ENCODE results near the gene ZFHX3.

DNA sequence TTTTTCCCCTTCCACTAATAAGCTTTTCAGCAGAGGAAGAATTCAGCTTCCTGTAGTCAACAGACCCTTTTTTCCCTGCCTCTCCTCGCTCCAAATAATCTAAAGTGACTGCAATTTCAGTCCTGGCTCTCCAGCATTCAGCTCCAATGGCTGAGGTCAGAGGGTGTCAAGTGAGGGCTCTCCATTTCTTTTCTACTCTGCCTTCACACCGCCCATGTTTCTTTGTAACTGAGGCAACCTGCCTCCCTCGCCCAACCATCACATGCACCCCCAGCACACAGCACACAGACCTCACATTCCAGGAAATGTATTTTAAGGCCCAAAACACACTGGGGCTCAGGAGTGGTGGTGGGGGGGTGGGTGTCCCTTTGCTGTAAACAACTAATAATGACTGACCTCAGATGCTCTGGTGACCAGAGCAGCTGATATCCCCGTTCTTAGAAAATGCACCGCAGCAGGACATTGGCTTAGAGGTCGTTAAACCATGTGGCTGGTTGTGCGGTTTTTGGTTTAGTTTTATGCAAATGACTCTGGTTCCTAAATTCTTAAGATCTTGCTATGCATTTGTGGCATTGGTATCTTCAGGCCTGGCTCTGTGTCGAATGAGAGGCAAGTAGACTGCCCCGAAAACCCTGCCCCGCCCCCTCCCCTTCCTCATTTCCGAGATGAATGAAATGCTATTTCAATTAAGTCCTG is 203.6 kb downstream of the ZFHX3 start:
- TF ChIP-seq PAX8 (IDR thresholded peaks at IDR 0.05) (no peak), RCOR1 (conservative IDR thresholded peaks at IDR 0.05; ENCODE audit: low read depth, low read length) (no peak), EZH2 (IDR thresholded peaks at IDR 0.05; ENCODE audit: borderline replicate concordance, control insufficient read depth, low read depth, low read length) (no peak), JUND (IDR thresholded peaks at IDR 0.05; ENCODE audit: low read depth, low read length) (no peak), ESRRA (IDR thresholded peaks at IDR 0.05; ENCODE audit: low read length) (no peak), LARP7 (IDR thresholded peaks at IDR 0.05) (no peak), CEBPB (IDR thresholded peaks at IDR 0.05; ENCODE audit: borderline replicate concordance in 1 of 2, low read depth in 2 of 2, low read length in 2 of 2) (no peak)
- TF ChIP-seq, protein P1, sequence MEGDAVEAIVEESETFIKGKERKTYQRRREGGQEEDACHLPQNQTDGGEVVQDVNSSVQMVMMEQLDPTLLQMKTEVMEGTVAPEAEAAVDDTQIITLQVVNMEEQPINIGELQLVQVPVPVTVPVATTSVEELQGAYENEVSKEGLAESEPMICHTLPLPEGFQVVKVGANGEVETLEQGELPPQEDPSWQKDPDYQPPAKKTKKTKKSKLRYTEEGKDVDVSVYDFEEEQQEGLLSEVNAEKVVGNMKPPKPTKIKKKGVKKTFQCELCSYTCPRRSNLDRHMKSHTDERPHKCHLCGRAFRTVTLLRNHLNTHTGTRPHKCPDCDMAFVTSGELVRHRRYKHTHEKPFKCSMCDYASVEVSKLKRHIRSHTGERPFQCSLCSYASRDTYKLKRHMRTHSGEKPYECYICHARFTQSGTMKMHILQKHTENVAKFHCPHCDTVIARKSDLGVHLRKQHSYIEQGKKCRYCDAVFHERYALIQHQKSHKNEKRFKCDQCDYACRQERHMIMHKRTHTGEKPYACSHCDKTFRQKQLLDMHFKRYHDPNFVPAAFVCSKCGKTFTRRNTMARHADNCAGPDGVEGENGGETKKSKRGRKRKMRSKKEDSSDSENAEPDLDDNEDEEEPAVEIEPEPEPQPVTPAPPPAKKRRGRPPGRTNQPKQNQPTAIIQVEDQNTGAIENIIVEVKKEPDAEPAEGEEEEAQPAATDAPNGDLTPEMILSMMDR (IDR thresholded peaks at IDR 0.05 in 2 of 3, conservative IDR thresholded peaks at IDR 0.05 in 1 of 3; ENCODE audit: control insufficient read depth in 2 of 3, extremely low read depth in 1 of 3, insufficient read depth in 1 of 3, low read depth in 3 of 3, low read length in 3 of 3) = no peak
